HG02678 (cell line): ENCODE data around the gene MYF6.

Experiments
- ATAC-seq: cut with Tn5 transposase; IDR thresholded peaks from one replicate; pipeline ENCODE4 v1.9.1; 2021; ENCODE audit warnings: mild to moderate bottlenecking, moderate library complexity; ENCODE audit not compliant: unreplicated experiment

Gene MYF6

DNA sequence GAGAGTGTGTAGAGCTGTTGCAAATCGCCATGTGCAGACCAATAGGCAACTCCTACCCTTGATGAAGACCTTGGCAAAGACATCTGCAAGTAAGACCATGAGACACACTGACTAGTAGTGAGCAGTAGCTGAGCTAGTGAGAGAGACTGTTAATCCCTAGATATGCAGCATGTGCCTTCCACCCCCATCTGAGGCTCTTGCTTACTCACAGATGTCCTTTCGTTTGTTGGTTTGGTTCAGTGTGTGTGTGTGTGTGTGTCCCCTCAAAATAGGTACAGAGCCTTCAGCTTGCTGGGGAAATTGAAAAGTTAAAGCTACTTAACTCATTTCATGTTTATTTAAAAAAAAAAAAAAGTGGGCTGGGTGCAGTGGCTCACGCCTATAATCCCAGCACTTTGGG, 46.8 kb downstream of the MYF6 start:
- no peak for ATAC-seq

DNA sequence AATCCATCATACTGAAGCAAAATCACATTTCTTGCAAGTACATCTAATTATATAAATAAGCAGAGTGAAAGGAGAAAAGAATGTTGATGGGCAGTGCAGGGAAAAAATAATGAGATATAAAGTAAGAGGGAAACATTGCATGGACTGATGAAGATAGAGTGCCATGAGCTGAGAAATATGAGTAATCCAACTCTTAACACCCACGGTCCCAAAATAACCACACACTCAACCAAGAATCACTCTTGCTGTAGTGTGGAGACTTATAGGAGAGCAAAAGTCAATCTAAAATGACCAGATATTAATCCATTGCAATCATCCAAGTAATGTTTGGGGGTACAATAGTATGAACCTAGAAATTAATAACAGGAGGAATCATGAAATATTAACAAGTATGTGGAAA, 49.4 kb downstream of the MYF6 start:
- peak; percentile 71 for ATAC-seq
